Measurements from ENCODE around the gene RHOG. TPM values are rescaled to one million over a fixed set of nuclear protein-coding genes. Genes with fewer than 3 reads are reported as not detected.

Gene RHOG
- total RNA-seq, 1 experiment from 2014 or later, result 31.0 TPM

GRCh38 chr11:3808861-3809623 is 31.7 kb downstream of the RHOG start:
- Histone ChIP-seq H3K4me1 (replicated peaks; ENCODE audit: insufficient read depth) (peaks cover 3% of the 10 kb centered on the region), H4K20me1 (ENCODE audit: insufficient read depth) (no peaks in the 10 kb centered on the region), H3K4me3 (peak overlapping the region; percentile 86), H3K27me3 (ENCODE audit: insufficient read depth, low read depth) (no peaks in the 10 kb centered on the region), H3K9me3 (ENCODE audit: insufficient read depth, low read depth) (no peaks in the 10 kb centered on the region), H3K4me2 (peak overlapping the region; percentile 62), H3F3A (ENCODE audit: insufficient read depth, low read depth) (no peaks in the 10 kb centered on the region), H3K27ac (no peak overlapping the region), H3K9me2 (ENCODE audit: insufficient read depth) (no peaks in the 10 kb centered on the region), H3K36me3 (ENCODE audit: low read depth) (no peaks in the 10 kb centered on the region), H3K79me2 (ENCODE audit: low read depth) (0 out of 2 replicates have a peak, but pooled peaks cover 4% of the 10 kb centered on the region), H2AFZ (peak overlapping the region; percentile 87)
- CTCF ChIA-PET, result interaction anchor here (1.0 to 1.9 kb wide), 2 partner anchors 33 to 263 kb away, joined by 4 to 8 read pairs; no protein-coding TSS in a partner anchor
- TSS peak; percentile 48 for BruUV-seq (replicated peaks)
- intact Hi-C loops (cut with micrococcal nuclease; ENCODE audit: unreplicated experiment), result loop anchor here (2.0 kb wide), 1 partner anchor 32 kb away; the partner anchor contains the start of gene RHOG
- POLR2A ChIA-PET (ENCODE audit: unreplicated experiment), result interaction anchor here (0.7 kb wide), 1 partner anchor 897 kb away, joined by 4 read pairs; no protein-coding TSS in a partner anchor
- peak; percentile 35 to 70 for DNase-seq
- peak; percentile 60 for TF ChIP-seq CTCF (conservative IDR thresholded peaks at IDR 0.05)
- no peak for TF ChIP-seq EZH2 (IDR thresholded peaks at IDR 0.05; ENCODE audit: low read depth)

DNA sequence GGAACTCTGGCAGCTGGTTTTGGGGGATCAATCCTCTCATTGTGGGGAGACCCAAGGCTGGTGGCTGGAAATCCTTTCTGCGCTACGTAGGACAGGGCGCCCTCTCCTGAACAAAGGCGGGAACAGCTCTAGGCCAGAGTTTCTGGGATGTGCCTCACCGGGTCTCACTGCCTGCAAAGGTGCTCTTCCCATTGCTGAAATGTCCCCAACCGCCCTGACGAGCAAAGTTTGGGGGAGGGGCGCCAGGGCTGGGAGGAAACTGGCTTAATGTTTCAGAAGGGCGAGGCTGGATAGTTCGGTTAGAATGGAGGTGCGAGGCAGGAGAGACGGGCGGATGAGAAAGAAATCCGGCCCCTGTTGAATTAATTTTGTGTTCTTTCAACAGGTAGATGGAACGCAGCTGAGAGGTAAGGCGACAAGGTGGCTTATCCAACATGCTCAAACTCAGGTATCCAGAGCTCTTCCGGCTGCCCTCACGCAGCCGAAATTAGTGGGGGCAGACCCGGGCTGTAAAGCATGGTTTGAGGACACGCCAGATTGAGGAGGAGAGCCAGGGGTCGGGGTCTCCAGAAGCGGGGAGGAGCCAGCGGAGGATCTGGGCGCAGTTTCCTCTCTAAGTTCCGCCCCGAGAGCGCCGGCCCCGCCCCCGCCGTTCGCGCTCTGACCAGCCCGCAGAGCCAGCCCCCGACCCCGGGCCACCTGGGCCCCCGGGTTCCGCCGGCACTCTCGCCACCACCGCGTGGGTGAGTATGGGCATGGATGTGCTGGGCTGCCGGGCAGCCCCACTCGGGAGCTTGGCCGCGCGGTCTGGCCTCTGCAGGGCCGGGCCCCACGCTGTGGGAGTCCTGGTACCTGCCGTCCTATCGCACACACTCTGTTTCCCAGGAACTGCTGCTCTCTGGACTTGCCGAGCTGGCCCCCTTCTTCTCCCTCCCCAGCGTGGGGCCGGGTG is 32.6 kb downstream of the RHOG start, which contains the start of gene PGAP2:
Gene PGAP2, plus strand, starts transcription at position 652 of the 952 bp plus-strand sequence. CDS start 2,700 bp downstream, outside the sequence.
- ChIA-PET POLR2A (ENCODE audit: unreplicated experiment) (interaction anchor here (0.7 kb wide), 1 partner anchor 897 kb away, joined by 4 read pairs; no protein-coding TSS in a partner anchor), CTCF (interaction anchor here (0.7 to 1.9 kb wide), 3 partner anchors 33 to 719 kb away, joined by 4 to 8 read pairs (median 4); no protein-coding TSS in a partner anchor)
- H4K20me1 ChIP-seq (ENCODE audit: insufficient read depth), result no peaks in the 10 kb centered on the region
- peaks cover 3% of the 10 kb centered on the region for H3K4me1 ChIP-seq (replicated peaks; ENCODE audit: insufficient read depth)
- H3F3A ChIP-seq (ENCODE audit: insufficient read depth, low read depth), result no peaks in the 10 kb centered on the region
- H3K79me2 ChIP-seq (ENCODE audit: low read depth), result 0 out of 2 replicates have a peak, but pooled peaks cover 4% of the 10 kb centered on the region
- H2AFZ ChIP-seq, result peak within 1 kb of the TSS; percentile 87
- intact Hi-C loops (cut with micrococcal nuclease; ENCODE audit: unreplicated experiment), result loop anchor here (2.0 kb wide), 1 partner anchor 33 kb away; the partner anchor contains the start of gene RHOG
- peak; percentile 62 to 63 for DNase-seq
- H3K9me3 ChIP-seq (ENCODE audit: insufficient read depth, low read depth), result no peaks in the 10 kb centered on the region
- TSS peak; percentile 59 for BruUV-seq (replicated peaks)
- peak within 1 kb of the TSS; percentile 32; the same call in 1 of the 2 replicates for H3K27ac ChIP-seq
- H3K27me3 ChIP-seq (ENCODE audit: insufficient read depth, low read depth), result no peaks in the 10 kb centered on the region
- TF ChIP-seq CTCF (conservative IDR thresholded peaks at IDR 0.05), result peak; percentile 64; the same call in 1 of the 2 replicates
- TF ChIP-seq EZH2 (IDR thresholded peaks at IDR 0.05; ENCODE audit: low read depth), result no peak
- H3K4me3 ChIP-seq, result peak within 1 kb of the TSS; percentile 86
- H3K4me2 ChIP-seq, result peak within 1 kb of the TSS; percentile 62
- H3K9me2 ChIP-seq (ENCODE audit: insufficient read depth), result no peaks in the 10 kb centered on the region
- no peaks in the 10 kb centered on the region for H3K36me3 ChIP-seq (ENCODE audit: low read depth)
